D721Med (cell line): Measurements from ENCODE around the gene CNOT6.

ENCODE experiments used
- DNase-seq: peaks from one replicate; pipeline ENCODE4 v3.0.0; 2011; ENCODE audit warnings: low spot score; ENCODE audit not compliant: insufficient read length
- FAIRE-seq: peaks from 2 replicates; lab custom pipeline; 2011; peaks lifted over from hg19 to GRCh38; lab: Jason Lieb, UNC
- TF ChIP-seq, protein P1 (sequence below): IDR thresholded peaks from 2 replicates; pipeline ENCODE4 v1.5.1; 2012; ENCODE audit warnings: mild to moderate bottlenecking, control low read depth; ENCODE audit not compliant: insufficient read depth; ENCODE audit errors: missing control alignments

CNOT6 gene

DNA sequence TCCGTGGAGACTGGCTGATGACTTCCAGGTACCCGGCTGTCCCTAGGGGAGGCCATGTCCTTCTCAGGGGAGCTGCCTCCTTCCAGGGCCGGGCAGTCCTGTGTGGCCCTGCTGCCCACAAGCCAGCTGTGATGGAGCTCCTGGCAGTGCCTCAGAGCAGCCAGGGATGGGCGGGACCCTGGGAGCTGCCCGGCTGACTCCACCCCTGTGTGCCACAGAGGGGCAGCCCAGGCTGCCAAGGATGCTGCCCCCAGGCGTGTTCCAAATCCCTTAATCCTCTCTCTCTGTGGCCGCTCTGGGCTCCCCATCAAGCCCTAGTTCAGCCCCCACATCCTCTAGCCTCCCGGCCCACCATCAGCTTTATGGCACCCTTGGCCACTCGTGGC is 104.1 kb downstream of the CNOT6 start:
- FAIRE-seq = no peak
- no peak for DNase-seq
- TF ChIP-seq, protein P1, sequence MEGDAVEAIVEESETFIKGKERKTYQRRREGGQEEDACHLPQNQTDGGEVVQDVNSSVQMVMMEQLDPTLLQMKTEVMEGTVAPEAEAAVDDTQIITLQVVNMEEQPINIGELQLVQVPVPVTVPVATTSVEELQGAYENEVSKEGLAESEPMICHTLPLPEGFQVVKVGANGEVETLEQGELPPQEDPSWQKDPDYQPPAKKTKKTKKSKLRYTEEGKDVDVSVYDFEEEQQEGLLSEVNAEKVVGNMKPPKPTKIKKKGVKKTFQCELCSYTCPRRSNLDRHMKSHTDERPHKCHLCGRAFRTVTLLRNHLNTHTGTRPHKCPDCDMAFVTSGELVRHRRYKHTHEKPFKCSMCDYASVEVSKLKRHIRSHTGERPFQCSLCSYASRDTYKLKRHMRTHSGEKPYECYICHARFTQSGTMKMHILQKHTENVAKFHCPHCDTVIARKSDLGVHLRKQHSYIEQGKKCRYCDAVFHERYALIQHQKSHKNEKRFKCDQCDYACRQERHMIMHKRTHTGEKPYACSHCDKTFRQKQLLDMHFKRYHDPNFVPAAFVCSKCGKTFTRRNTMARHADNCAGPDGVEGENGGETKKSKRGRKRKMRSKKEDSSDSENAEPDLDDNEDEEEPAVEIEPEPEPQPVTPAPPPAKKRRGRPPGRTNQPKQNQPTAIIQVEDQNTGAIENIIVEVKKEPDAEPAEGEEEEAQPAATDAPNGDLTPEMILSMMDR = no peak

- TF ChIP-seq, protein P1 = no peak
- no peak for DNase-seq
- no peak for FAIRE-seq
Measured at GRCh38 chr5:180598797-180599589, 104.8 kb downstream of the CNOT6 start.

DNA sequence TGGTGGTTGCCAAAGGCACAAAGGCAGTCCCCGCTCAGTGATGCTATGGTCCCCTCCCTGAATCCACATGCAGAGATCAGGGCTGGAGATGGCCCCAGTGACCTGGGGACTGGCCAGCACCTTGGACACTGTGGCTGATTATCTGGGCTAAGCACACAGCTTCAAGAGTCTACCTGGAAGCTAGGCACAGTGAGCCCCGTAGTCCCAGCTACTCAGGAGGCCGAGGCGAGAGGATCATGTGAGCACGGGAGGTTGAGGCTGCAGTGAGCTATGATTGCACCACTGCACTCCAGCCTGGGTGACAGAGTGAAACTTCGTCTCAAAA is 105.4 kb downstream of the CNOT6 start:
- no peak for FAIRE-seq
- DNase-seq = no peak
- TF ChIP-seq, protein P1 = no peak

- TF ChIP-seq, protein P1 = no peak
- FAIRE-seq (no peak), DNase-seq (no peak)
Measured at GRCh38 chr5:180599981-180600553, 105.9 kb downstream of the CNOT6 start.

DNA sequence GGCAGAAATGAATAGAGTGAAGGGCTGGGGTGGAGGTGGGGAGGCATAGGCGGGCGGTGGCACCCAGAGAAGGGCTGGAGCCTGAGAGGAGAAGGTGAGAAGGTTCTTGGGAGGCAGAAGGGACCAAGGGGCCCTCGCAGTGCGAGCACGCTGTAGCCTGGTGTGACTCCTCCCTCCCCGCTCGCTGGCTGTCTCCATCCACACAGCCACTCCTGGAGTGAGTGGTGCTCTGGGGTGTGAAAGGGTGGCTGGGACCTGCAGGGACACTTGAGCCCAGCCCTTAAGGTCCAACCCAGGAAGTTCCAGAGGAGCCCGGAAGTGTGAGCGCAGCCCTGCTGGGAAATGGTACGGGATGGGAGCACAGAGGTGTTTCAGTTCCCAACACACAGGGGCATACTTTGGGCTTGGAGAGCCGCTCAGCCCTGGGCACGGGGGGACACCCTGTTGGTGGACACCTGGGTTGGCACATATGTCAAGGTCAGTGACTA is 106.4 kb downstream of the CNOT6 start:
- FAIRE-seq = no peak
- TF ChIP-seq, protein P1 = no peak
- no peak for DNase-seq

GRCh38 chr5:180601591-180602480 is 107.7 kb downstream of the CNOT6 start:
- no peak for FAIRE-seq
- TF ChIP-seq, protein P1 = no peak
- DNase-seq = no peak
